Neural progenitor cell (in vitro differentiated cells): ENCODE results near the gene CHST10.
A peak's percentile ranks its signal among the peaks of the same experiment; 100 is the strongest.

Experiments
- EZH2phosphoT487 ChIP-seq: fragments of 200-600 bp; sonication (generic); IDR thresholded peaks from 2 replicates; pipeline ENCODE4 v1.6.1; 2017; ENCODE audit warnings: antibody characterized with exemption
- TF ChIP-seq, protein P1 (sequence below): fragments of 200-600 bp; sonication (generic); IDR thresholded peaks from 2 replicates; pipeline ENCODE4 v1.5.1; 2017; ENCODE audit warnings: antibody characterized with exemption, mild to moderate bottlenecking

GRCh38 chr2:100381240-100381639 lies 36.2 kb downstream of the CHST10 start:
- TF ChIP-seq, protein P1, sequence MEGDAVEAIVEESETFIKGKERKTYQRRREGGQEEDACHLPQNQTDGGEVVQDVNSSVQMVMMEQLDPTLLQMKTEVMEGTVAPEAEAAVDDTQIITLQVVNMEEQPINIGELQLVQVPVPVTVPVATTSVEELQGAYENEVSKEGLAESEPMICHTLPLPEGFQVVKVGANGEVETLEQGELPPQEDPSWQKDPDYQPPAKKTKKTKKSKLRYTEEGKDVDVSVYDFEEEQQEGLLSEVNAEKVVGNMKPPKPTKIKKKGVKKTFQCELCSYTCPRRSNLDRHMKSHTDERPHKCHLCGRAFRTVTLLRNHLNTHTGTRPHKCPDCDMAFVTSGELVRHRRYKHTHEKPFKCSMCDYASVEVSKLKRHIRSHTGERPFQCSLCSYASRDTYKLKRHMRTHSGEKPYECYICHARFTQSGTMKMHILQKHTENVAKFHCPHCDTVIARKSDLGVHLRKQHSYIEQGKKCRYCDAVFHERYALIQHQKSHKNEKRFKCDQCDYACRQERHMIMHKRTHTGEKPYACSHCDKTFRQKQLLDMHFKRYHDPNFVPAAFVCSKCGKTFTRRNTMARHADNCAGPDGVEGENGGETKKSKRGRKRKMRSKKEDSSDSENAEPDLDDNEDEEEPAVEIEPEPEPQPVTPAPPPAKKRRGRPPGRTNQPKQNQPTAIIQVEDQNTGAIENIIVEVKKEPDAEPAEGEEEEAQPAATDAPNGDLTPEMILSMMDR, result peak; percentile 92
- TF ChIP-seq EZH2phosphoT487, result no peak
